Measurements from ENCODE around the gene APOL1. TPM values are rescaled to one million over a fixed set of nuclear protein-coding genes. Genes with fewer than 3 reads are reported as not detected.

APOL1 gene
- total and polyA plus RNA-seq, 2 donors (not counting 3 experiments of a cell fraction or from before 2014, with no cell fraction given) = 8.2 to 14.1 TPM

DNA sequence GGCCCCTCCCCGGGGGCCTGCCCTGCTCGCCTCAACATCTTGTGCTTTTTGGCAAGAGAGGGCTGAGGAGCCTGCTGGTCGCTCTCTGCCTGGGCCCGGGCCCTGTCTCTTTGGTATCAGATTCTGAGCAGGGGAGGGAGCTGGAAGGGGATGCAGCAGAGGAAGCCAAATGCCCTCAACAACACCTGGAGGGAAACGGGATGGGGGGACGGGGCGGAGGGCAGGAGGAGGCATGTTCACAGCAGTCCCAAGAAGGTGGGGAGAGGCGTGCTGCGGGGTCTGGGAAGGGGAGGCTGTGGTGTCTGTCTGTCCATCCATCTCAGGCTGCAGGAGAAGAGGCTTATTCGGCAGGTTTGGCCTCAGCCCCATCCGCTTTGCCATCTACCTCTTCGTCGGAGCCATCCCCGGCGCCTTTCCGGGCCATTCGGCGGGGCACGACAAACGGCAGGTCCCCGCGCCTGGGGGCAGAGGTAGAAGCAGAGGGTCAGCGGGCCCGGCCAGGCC is 29.4 kb downstream of the APOL1 start:
- POLR2A ChIA-PET = no interaction called here
- CTCF ChIA-PET = no interaction called here
- H4K20me1 ChIP-seq (replicated peaks; ENCODE audit: control insufficient read depth, extremely low read depth, insufficient read depth, low read length) = no peaks in the 10 kb centered on the region

DNA sequence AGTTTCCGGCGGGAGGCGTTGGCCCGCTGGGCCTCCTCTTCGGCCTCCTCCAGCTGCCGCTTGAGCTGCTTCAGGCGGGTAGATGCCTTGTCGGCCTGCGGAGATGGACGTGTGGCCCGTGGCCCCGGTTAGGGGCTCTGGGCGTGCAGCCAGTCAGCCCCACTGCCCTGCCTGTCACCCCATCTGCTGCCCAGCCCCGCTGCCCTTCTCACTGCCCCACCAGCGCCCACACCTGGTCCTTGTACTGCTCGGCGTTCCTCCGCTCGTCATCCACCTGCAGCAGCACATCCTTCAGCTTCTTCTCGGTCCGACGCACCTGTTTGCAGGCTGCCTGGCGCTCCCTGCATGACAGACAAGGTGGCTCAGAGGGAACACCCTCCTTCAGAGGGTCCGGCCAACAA is 31.2 kb downstream of the APOL1 start:
- H3K9me1 ChIP-seq (replicated peaks; ENCODE audit: control insufficient read depth, extremely low read depth, insufficient read depth, low read length) = no peaks in the 10 kb centered on the region

More for the DNA sequence above, 29.4 kb downstream of the APOL1 start:
- TF ChIP-seq JUN (IDR thresholded peaks at IDR 0.05; ENCODE audit: borderline replicate concordance, insufficient read depth, insufficient read length, low read depth) (no peak), MYC (IDR thresholded peaks at IDR 0.05; ENCODE audit: low read depth, low read length) (no peak), FOS (IDR thresholded peaks at IDR 0.05; ENCODE audit: borderline replicate concordance, insufficient read depth, low read length) (no peak), EZH2 (IDR thresholded peaks at IDR 0.05; ENCODE audit: borderline replicate concordance, low read depth, low read length, severe bottlenecking) (no peak), POLR2A (IDR thresholded peaks at IDR 0.05; ENCODE audit: low read depth, low read length) (no peak)
- Histone ChIP-seq H3K9me1 (replicated peaks; ENCODE audit: control insufficient read depth, extremely low read depth, insufficient read depth, low read length) (no peaks in the 10 kb centered on the region), H3K36me3 (ENCODE audit: control insufficient read depth in 2 of 2, extremely low read depth in 1 of 2, insufficient read depth in 2 of 2, low read length in 2 of 2) (peaks cover 48 to 58% of the 10 kb centered on the region in 2 experiments), H3K9ac (replicated peaks; ENCODE audit: extremely low read depth, insufficient read depth, low read length) (no peak overlapping the region), H3K9me3 (replicated peaks; ENCODE audit: control insufficient read depth, insufficient read depth, low read length) (no peaks in the 10 kb centered on the region), H3K4me1 (ENCODE audit: control insufficient read depth, extremely low read depth, insufficient read depth, low read length) (no peaks in the 10 kb centered on the region), H3K4me3 (replicated peaks in 1 of 3; ENCODE audit: insufficient read depth in 1 of 3, low read depth in 1 of 3, low read length in 3 of 3) (no peak overlapping the region), H3K4me2 (ENCODE audit: insufficient read depth, low read length) (no peak overlapping the region), H3K27ac (ENCODE audit: insufficient read depth, low read depth, low read length) (no peak overlapping the region), H3K27me3 (ENCODE audit: control insufficient read depth in 2 of 2, insufficient read depth in 2 of 2, low read length in 2 of 2) (no peaks in the 10 kb centered on the region), H3K79me2 (ENCODE audit: control insufficient read depth, insufficient read depth, low read length) (no peaks in the 10 kb centered on the region), H2AFZ (ENCODE audit: low read depth, low read length) (no peak overlapping the region)
- intact Hi-C loops (cut with micrococcal nuclease) (no loop called here), dilution Hi-C loops (cut with MboI; ENCODE audit: extremely low pct_ligation_motif_present, low sequenced_read_pairs) (no loop called here)
- DNase-seq (ENCODE audit: low read depth, low spot score) = no peak
- no peak for FAIRE-seq
- BruUV-seq (replicated peaks) = no TSS peak

More for the DNA sequence above, 31.2 kb downstream of the APOL1 start:
- intact Hi-C loops (cut with micrococcal nuclease) = no loop called here
- peaks cover 60 to 74% of the 10 kb centered on the region in 2 experiments for H3K36me3 ChIP-seq (ENCODE audit: control insufficient read depth in 2 of 2, extremely low read depth in 1 of 2, insufficient read depth in 2 of 2, low read length in 2 of 2)
- CTCF ChIA-PET = interaction anchor here (1.4 to 2.7 kb wide), 3 partner anchors 9 to 186 kb away, joined by 3 to 12 read pairs (median 5); no protein-coding TSS in a partner anchor
- dilution Hi-C loops (cut with MboI; ENCODE audit: extremely low pct_ligation_motif_present, low sequenced_read_pairs) = no loop called here
- H3K4me1 ChIP-seq (ENCODE audit: control insufficient read depth, extremely low read depth, insufficient read depth, low read length) = no peaks in the 10 kb centered on the region
- no peak overlapping the region for H3K4me3 ChIP-seq (replicated peaks in 1 of 3; ENCODE audit: insufficient read depth in 1 of 3, low read depth in 1 of 3, low read length in 3 of 3)
- TF ChIP-seq FOS (IDR thresholded peaks at IDR 0.05; ENCODE audit: borderline replicate concordance, insufficient read depth, low read length) = no peak
- TF ChIP-seq JUN (IDR thresholded peaks at IDR 0.05; ENCODE audit: borderline replicate concordance, insufficient read depth, insufficient read length, low read depth) = no peak
- no peak for TF ChIP-seq POLR2AphosphoS5 (IDR thresholded peaks at IDR 0.05; ENCODE audit: insufficient read depth, low read depth, low read length)
- no peaks in the 10 kb centered on the region for H4K20me1 ChIP-seq (replicated peaks; ENCODE audit: control insufficient read depth, extremely low read depth, insufficient read depth, low read length)
- POLR2A ChIA-PET = no interaction called here
- no peak overlapping the region for H3K27ac ChIP-seq (ENCODE audit: insufficient read depth, low read depth, low read length)
- no peak overlapping the region for H2AFZ ChIP-seq (ENCODE audit: low read depth, low read length)
- FAIRE-seq (no peak), DNase-seq (ENCODE audit: low read depth, low spot score) (no peak)
- H3K9me3 ChIP-seq (replicated peaks; ENCODE audit: control insufficient read depth, insufficient read depth, low read length) = no peaks in the 10 kb centered on the region
- no TSS peak for BruUV-seq (replicated peaks)
- H3K79me2 ChIP-seq (ENCODE audit: control insufficient read depth, insufficient read depth, low read length) = peaks cover 2% of the 10 kb centered on the region
- no peak overlapping the region for H3K4me2 ChIP-seq (ENCODE audit: insufficient read depth, low read length)
- H3K27me3 ChIP-seq (ENCODE audit: control insufficient read depth in 2 of 2, insufficient read depth in 2 of 2, low read length in 2 of 2) = no peaks in the 10 kb centered on the region
- no peak overlapping the region for H3K9ac ChIP-seq (replicated peaks; ENCODE audit: extremely low read depth, insufficient read depth, low read length)
